ENCODE results near the gene CCL19. TPM values are rescaled to one million over a fixed set of nuclear protein-coding genes. Genes with fewer than 3 reads are reported as not detected.

Gene CCL19
- polyA plus RNA-seq, 2 donors: 2.2 to 10.5 TPM

DNA sequence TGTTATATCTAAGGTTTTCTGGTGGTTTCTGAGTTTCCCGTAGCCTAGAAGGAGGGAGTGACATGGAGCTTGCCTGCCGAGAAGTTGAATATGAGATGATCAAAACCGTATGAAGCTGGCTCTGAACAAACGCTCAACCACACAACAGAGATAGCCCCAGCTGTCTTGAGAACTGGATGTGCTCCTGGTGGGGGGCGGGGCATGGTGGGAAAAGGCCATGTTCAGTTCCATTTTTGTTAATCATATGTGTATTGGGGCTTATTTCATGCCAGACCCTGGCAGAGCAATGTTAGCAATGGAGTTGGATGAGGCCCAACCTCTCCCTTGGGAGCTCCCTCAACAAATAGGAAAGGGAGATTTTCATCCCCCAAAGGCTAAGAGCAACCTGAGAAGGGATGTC lies 4.8 kb downstream of the CCL19 start:
- WGBS, 2 donors: 81 to 82% methylated on average over 5 of the region's 5 CpGs
- Histone ChIP-seq H3K4me3 (ENCODE audit: low read depth in 1 of 2, low read length in 2 of 2) (no peak overlapping the region), H3K9me3 (ENCODE audit: control insufficient read depth in 2 of 2, insufficient read depth in 1 of 2, low read depth in 1 of 2, low read length in 1 of 2) (no peaks in the 10 kb centered on the region), H3K4me1 (ENCODE audit: control insufficient read depth in 2 of 2, insufficient read depth in 2 of 2, low read length in 1 of 2) (peaks cover 0 to 5% of the 10 kb centered on the region in 2 donors), H3K36me3 (ENCODE audit: control insufficient read depth in 2 of 2, insufficient read depth in 2 of 2, low read length in 1 of 2) (no peaks in the 10 kb centered on the region), H3K27me3 (ENCODE audit: control insufficient read depth in 1 of 2, insufficient read depth in 2 of 2, low read length in 2 of 2) (no peaks in the 10 kb centered on the region), H3K27ac (ENCODE audit: low read depth in 2 of 2, low read length in 1 of 2) (no peak overlapping the region)

DNA sequence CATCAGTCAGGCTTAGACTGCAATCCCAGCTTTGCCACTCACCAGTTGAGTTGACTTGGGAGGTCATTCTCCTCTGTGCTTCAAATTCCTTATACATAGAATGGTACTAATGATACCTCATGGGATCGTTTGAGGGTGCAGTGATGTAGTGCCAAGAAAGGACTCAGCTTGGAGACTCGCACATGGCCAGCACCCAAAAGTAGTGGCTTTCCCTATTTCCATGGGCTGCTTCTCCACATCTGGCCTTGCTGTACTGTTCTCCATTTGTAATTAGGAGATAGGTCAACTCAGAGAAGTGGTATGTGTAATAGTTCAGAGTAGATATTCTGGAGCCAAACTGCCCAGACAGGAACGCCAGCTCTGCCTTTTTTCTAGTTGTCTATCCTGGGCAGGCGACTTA lies 5.5 kb downstream of the CCL19 start:
- Histone ChIP-seq H3K27me3 (ENCODE audit: control insufficient read depth in 1 of 2, insufficient read depth in 2 of 2, low read length in 2 of 2) (no peaks in the 10 kb centered on the region), H3K36me3 (ENCODE audit: control insufficient read depth in 2 of 2, insufficient read depth in 2 of 2, low read length in 1 of 2) (no peaks in the 10 kb centered on the region), H3K4me3 (ENCODE audit: low read depth in 1 of 2, low read length in 2 of 2) (no peak overlapping the region), H3K27ac (ENCODE audit: low read depth in 2 of 2, low read length in 1 of 2) (no peak overlapping the region), H3K4me1 (ENCODE audit: control insufficient read depth in 2 of 2, insufficient read depth in 2 of 2, low read length in 1 of 2) (peaks cover 0 to 5% of the 10 kb centered on the region in 2 donors), H3K9me3 (ENCODE audit: control insufficient read depth in 2 of 2, insufficient read depth in 1 of 2, low read depth in 1 of 2, low read length in 1 of 2) (no peaks in the 10 kb centered on the region)
- 70 to 84% methylated on average over 4 of the region's 4 CpGs for WGBS, 2 donors

DNA sequence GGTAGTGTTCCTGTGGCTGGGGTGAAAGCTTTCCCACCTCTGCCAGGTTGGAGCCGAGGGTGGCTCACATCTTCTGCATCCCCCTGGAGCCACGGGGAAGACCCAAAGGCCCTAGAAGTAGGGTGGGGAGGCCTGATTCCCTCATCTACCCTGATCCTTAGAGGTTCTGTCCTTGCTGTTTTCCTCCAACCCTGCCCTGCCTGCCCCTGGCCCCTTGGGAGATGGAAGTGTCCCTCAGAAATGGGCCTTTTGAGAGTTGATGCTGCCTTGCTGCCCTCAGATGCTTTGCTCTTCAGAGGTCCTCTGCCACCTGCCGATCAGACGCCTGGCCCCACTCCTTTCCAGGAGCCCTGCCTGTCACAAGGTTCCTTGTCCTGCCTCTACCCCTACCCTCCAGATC lies 6.3 kb downstream of the CCL19 start:
- no peaks in the 10 kb centered on the region for H3K36me3 ChIP-seq (ENCODE audit: control insufficient read depth in 2 of 2, insufficient read depth in 2 of 2, low read length in 1 of 2)
- H3K4me3 ChIP-seq (ENCODE audit: low read depth in 1 of 2, low read length in 2 of 2): no peak overlapping the region
- WGBS, 2 donors: 91 to 96% methylated on average over 4 of the region's 4 CpGs
- H3K27me3 ChIP-seq (ENCODE audit: control insufficient read depth in 1 of 2, insufficient read depth in 2 of 2, low read length in 2 of 2): no peaks in the 10 kb centered on the region
- H3K9me3 ChIP-seq (ENCODE audit: control insufficient read depth in 2 of 2, insufficient read depth in 1 of 2, low read depth in 1 of 2, low read length in 1 of 2): no peaks in the 10 kb centered on the region
- H3K4me1 ChIP-seq (ENCODE audit: control insufficient read depth in 2 of 2, insufficient read depth in 2 of 2, low read length in 1 of 2): peaks cover 0 to 4% of the 10 kb centered on the region in 2 donors
- no peak overlapping the region for H3K27ac ChIP-seq (ENCODE audit: low read depth in 2 of 2, low read length in 1 of 2)

DNA sequence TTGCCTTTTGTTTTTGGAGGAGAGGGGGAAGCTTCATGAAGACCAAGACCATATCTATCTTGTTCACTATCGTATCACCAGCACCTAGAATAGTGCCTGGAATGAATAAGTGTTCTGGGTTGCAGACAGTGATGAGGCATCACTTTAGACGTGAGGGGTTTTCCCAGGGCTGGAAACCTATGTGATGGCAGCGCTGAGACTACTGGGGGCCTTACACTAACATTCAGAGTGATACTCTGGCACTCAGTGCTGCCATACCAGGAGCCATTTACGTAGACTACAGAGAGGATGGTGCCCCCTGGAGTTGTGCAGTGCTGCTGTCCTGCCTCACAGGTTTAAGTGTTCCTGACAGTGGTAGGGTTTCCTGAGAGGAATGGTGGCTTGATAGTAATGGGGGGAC lies 6.9 kb downstream of the CCL19 start:
- no peak overlapping the region for H3K4me3 ChIP-seq (ENCODE audit: low read depth in 1 of 2, low read length in 2 of 2)
- no peak overlapping the region for H3K27ac ChIP-seq (ENCODE audit: low read depth in 2 of 2, low read length in 1 of 2)
- no peaks in the 10 kb centered on the region for H3K36me3 ChIP-seq (ENCODE audit: control insufficient read depth in 2 of 2, insufficient read depth in 2 of 2, low read length in 1 of 2)
- 79 to 86% methylated on average over 4 of the region's 4 CpGs for WGBS, 2 donors
- H3K9me3 ChIP-seq (ENCODE audit: control insufficient read depth in 2 of 2, insufficient read depth in 1 of 2, low read depth in 1 of 2, low read length in 1 of 2): no peaks in the 10 kb centered on the region
- no peaks in the 10 kb centered on the region for H3K4me1 ChIP-seq (ENCODE audit: control insufficient read depth in 2 of 2, insufficient read depth in 2 of 2, low read length in 1 of 2)
- H3K27me3 ChIP-seq (ENCODE audit: control insufficient read depth in 1 of 2, insufficient read depth in 2 of 2, low read length in 2 of 2): no peaks in the 10 kb centered on the region

DNA sequence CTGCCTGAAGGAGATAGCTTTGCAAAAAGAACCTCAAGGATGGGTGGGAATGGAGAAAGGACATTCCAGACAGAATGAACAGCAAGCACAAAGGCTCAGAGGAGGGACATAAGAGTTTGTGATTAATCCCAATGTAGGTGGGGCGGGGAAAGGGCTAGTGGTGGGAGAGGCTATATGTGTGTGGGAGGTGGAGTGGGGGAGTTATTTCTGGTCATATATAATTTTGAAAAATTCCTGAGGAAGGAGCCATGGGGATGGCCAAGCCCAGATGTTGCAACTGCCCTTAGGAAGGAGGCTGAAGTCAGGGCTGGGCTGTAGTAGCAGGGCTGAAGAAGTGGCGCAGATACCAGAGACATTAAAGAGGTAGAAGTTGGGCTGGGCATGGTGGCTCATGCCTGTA lies 15.2 kb downstream of the CCL19 start:
- WGBS, 2 donors: 98 to 100% methylated on average over 2 of the region's 2 CpGs
- no peaks in the 10 kb centered on the region for H3K9me3 ChIP-seq (ENCODE audit: control insufficient read depth in 2 of 2, insufficient read depth in 1 of 2, low read depth in 1 of 2, low read length in 1 of 2)
- no peaks in the 10 kb centered on the region for H3K36me3 ChIP-seq (ENCODE audit: control insufficient read depth in 2 of 2, insufficient read depth in 2 of 2, low read length in 1 of 2)
- H3K27ac ChIP-seq (ENCODE audit: low read depth in 2 of 2, low read length in 1 of 2): no peak overlapping the region
- H3K4me3 ChIP-seq (ENCODE audit: low read depth in 1 of 2, low read length in 2 of 2): no peak overlapping the region
- no peaks in the 10 kb centered on the region for H3K4me1 ChIP-seq (ENCODE audit: control insufficient read depth in 2 of 2, insufficient read depth in 2 of 2, low read length in 1 of 2)
- no peaks in the 10 kb centered on the region for H3K27me3 ChIP-seq (ENCODE audit: control insufficient read depth in 1 of 2, insufficient read depth in 2 of 2, low read length in 2 of 2)

DNA sequence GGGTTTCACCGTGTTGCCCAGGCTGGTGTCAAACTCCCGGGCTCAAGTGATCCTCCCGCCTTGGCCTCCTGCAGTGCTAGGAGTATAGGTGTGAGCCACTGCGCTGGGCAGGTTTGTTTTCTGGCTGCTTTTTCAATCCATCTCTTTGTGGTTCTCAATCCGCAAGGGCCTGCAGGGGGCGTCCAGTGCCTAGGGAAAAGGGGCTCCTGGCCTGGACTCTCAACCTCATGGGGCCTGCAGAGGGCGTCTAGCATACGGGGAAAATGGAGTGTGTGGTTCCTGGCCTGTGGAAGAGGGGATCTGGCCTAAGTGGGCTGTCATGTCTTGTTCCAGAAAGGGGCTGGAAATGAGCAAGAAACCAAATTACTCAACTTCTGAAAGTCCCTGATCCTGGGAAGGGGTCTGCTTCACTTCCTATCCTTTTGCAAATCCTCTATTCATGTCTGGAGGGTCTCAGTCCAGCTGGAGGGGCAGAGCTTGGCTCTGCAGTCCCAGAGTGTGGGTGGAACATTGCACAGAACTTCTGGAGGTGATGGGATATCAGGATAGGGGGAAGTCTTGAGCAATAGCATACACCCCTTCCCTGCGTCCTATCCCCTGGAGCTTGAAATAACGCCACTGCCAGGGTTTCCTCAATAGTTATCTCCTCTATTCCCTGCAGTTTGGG lies 15.9 kb downstream of the CCL19 start:
- no peak overlapping the region for H3K27ac ChIP-seq (ENCODE audit: low read depth in 2 of 2, low read length in 1 of 2)
- H3K4me3 ChIP-seq (ENCODE audit: low read depth in 1 of 2, low read length in 2 of 2): no peak overlapping the region
- no peaks in the 10 kb centered on the region for H3K36me3 ChIP-seq (ENCODE audit: control insufficient read depth in 2 of 2, insufficient read depth in 2 of 2, low read length in 1 of 2)
- no peaks in the 10 kb centered on the region for H3K9me3 ChIP-seq (ENCODE audit: control insufficient read depth in 2 of 2, insufficient read depth in 1 of 2, low read depth in 1 of 2, low read length in 1 of 2)
- WGBS, 2 donors: 37 to 47% methylated on average over 10 of the region's 10 CpGs
- no peaks in the 10 kb centered on the region for H3K4me1 ChIP-seq (ENCODE audit: control insufficient read depth in 2 of 2, insufficient read depth in 2 of 2, low read length in 1 of 2)
- no peaks in the 10 kb centered on the region for H3K27me3 ChIP-seq (ENCODE audit: control insufficient read depth in 1 of 2, insufficient read depth in 2 of 2, low read length in 2 of 2)

DNA sequence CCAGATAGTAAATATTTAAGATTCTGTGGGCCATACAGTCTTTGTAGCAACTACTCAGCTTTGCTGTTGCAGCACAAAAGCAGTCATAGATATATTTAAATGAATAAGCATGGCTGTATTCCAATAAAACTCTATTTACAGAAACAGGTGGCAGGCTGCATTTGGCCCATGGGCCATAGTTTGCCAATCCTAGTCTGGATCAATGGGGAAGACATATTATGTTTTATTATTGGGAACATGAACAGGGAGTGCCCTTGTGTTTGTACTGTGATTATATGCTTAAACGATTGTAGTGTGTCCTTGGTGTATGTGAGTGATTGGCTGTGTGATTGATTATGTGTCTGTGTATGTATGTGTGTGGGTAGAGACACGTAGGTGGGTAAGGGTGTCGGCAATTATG lies 16.6 kb downstream of the CCL19 start:
- Histone ChIP-seq H3K27ac (ENCODE audit: low read depth in 2 of 2, low read length in 1 of 2) (no peak overlapping the region), H3K9me3 (ENCODE audit: control insufficient read depth in 2 of 2, insufficient read depth in 1 of 2, low read depth in 1 of 2, low read length in 1 of 2) (no peaks in the 10 kb centered on the region), H3K4me3 (ENCODE audit: low read depth in 1 of 2, low read length in 2 of 2) (no peak overlapping the region), H3K4me1 (ENCODE audit: control insufficient read depth in 2 of 2, insufficient read depth in 2 of 2, low read length in 1 of 2) (no peaks in the 10 kb centered on the region), H3K27me3 (ENCODE audit: control insufficient read depth in 1 of 2, insufficient read depth in 2 of 2, low read length in 2 of 2) (no peaks in the 10 kb centered on the region), H3K36me3 (ENCODE audit: control insufficient read depth in 2 of 2, insufficient read depth in 2 of 2, low read length in 1 of 2) (no peaks in the 10 kb centered on the region)
- WGBS, 2 donors: 66 to 70% methylated on average over 3 of the region's 3 CpGs

DNA sequence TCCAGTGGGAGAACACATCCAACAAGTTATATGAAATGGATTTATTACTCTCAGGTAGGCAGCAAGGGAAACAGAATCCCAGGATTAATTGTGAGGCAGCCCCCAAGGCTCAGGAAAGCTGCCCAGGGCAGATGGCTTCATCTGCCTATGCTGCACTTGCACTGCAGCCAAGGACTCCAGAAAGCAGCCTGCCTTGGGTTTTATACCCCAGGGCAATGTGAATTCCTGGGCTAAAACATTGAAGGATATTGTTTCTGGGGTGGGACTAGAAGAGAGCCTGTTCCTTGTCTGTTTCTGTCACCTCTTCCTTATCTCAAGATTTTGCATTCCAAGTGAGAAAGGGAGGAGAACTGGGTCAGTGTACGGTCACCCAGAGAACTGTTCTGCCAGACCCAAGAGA lies 19.8 kb downstream of the CCL19 start:
- no peak overlapping the region for H3K4me3 ChIP-seq (ENCODE audit: low read depth in 1 of 2, low read length in 2 of 2)
- H3K27me3 ChIP-seq (ENCODE audit: control insufficient read depth in 1 of 2, insufficient read depth in 2 of 2, low read length in 2 of 2): no peaks in the 10 kb centered on the region
- no peaks in the 10 kb centered on the region for H3K36me3 ChIP-seq (ENCODE audit: control insufficient read depth in 2 of 2, insufficient read depth in 2 of 2, low read length in 1 of 2)
- no peak overlapping the region for H3K27ac ChIP-seq (ENCODE audit: low read depth in 2 of 2, low read length in 1 of 2)
- H3K4me1 ChIP-seq (ENCODE audit: control insufficient read depth in 2 of 2, insufficient read depth in 2 of 2, low read length in 1 of 2): no peaks in the 10 kb centered on the region
- no peaks in the 10 kb centered on the region for H3K9me3 ChIP-seq (ENCODE audit: control insufficient read depth in 2 of 2, insufficient read depth in 1 of 2, low read depth in 1 of 2, low read length in 1 of 2)
- 91 to 95% methylated on average over 1 of the region's 1 CpG for WGBS, 2 donors

DNA sequence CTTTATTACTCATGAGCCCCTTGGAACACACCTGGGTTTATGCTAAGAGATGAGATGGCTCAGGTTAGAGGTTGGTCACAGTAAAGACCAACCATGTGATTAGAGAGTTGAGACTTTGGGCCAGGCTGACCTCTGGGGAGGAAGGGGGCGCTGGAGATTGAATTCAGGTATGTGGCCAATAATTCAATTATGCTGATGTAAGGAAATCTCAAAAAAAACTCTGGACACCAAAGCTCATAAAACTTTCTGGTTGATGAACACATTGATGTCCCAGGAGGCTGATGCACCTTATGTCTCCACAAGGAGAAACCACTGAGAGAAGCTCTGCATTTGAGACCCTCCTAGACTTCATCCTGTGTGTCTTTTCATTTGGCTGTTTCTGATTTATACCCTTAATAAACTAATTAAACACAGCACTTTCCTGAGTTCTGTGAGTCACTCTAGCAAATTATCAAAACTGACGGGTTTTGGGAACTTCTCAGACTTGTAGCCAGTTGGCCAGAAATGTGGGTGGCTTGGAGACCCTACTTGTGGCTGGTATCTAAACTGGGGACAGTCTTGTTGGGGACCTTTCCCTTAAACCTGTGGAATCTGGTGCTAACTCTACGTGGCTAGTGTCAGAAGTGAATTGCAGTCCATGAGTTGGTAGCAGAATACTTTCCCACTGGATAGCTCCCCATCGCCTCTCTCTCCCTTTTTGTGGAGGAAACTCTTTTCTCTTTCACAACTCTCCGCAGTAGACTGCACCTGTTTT lies 21.1 kb downstream of the CCL19 start:
- 91 to 92% methylated on average over 5 of the region's 5 CpGs for WGBS, 2 donors
- no peaks in the 10 kb centered on the region for H3K9me3 ChIP-seq (ENCODE audit: control insufficient read depth in 2 of 2, insufficient read depth in 1 of 2, low read depth in 1 of 2, low read length in 1 of 2)
- no peaks in the 10 kb centered on the region for H3K36me3 ChIP-seq (ENCODE audit: control insufficient read depth in 2 of 2, insufficient read depth in 2 of 2, low read length in 1 of 2)
- no peak overlapping the region for H3K27ac ChIP-seq (ENCODE audit: low read depth in 2 of 2, low read length in 1 of 2)
- no peaks in the 10 kb centered on the region for H3K4me1 ChIP-seq (ENCODE audit: control insufficient read depth in 2 of 2, insufficient read depth in 2 of 2, low read length in 1 of 2)
- no peaks in the 10 kb centered on the region for H3K27me3 ChIP-seq (ENCODE audit: control insufficient read depth in 1 of 2, insufficient read depth in 2 of 2, low read length in 2 of 2)
- H3K4me3 ChIP-seq (ENCODE audit: low read depth in 1 of 2, low read length in 2 of 2): no peak overlapping the region
